Measurements from ENCODE around the gene ITGAL. TPM values are rescaled to one million over a fixed set of nuclear protein-coding genes. Genes with fewer than 3 reads are reported as not detected.
"Not testable (repeated sequence)": the region's sequence is repeated elsewhere in the genome, so short reads cannot be mapped to it uniquely, and the experiment has no call there.

Gene ITGAL
- total RNA-seq, 2 donors from 2014 or later: 648 to 717 TPM

DNA sequence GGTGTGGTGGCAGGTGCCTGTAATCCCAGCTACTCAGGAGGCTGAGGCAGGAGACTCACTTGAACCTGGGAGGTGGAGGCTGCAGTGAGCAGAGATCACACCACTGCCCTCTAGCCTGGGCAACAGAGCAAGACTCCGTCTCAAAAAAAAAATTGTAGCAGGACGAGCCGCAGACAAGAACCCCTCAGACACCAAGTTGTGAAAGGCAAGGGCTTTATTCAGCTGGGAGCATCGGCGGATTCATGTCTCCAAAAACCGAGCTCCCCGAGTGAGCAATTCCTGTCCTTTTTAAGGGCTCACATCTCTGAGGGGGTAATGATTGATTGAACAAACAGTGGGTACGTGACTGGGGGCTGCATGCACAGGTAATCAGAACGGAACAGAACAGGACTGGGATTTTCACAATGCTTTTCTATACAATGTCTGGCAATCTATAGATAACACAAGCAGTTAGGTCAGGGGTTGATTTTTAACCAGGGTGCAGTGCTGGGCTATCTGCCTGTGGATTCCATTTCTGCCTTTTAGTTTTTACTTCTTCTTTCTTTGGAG, 68.4 kb downstream of the ITGAL start:
- not testable (repeated sequence) for DNase-seq (ENCODE audit: low spot score); H3K27ac Mint-ChIP-seq; ATAC-seq; H3K4me3 Mint-ChIP-seq; H3K27me3 Mint-ChIP-seq; H3K4me1 Mint-ChIP-seq (ENCODE audit: low read depth in 2 of 2); H3K36me3 Mint-ChIP-seq; H3K9me3 Mint-ChIP-seq

DNA sequence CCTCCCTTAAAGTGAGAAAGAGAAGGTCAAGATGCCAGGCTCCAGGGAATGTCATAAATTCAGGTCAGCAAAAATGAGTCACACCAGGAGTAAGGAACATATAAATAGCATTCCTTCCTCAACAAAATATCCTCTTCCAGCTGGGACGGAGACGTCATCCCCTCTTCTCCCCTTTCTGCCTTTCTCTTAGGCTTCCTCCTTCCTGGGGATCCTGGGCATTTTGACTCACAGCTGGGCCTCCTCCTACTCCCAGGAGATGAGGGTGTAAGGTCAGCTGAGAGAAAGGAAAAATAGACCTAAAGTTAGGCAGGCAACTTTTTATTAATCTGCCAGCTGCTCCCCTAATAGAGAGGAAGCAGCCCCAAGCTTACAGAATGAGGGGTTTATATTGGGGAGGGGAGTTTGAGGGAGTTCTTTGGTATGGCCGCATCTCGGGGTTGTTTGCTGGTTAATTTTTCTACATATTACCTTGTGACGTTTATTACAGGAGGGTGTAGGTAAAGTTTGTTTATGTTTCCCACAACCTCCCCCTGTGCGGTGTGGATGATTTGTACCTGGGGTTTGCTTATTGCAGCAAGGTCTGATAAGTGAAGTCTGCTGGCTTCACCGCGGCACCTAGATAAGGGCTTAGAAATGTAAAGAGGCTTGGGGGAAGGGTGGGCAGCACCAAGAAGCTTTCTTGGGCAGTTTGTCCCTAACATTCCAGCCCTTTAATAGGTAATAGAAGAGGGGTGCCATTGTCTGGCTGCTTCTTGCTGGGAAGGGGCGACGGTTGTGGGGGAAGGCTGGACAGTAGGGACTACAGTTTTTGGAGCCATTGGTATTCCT, 69.2 kb downstream of the ITGAL start:
- DNase-seq (ENCODE audit: low spot score): no peak
- Mint-ChIP-seq H3K36me3 (no peaks in the 10 kb centered on the region), H3K27ac (no peak overlapping the region), H3K9me3 (no peaks in the 10 kb centered on the region), H3K4me3 (no peak overlapping the region), H3K4me1 (ENCODE audit: low read depth in 2 of 2) (peaks cover 0 to 2% of the 10 kb centered on the region in 2 donors), H3K27me3 (no peaks in the 10 kb centered on the region)
- ATAC-seq: no peak

DNA sequence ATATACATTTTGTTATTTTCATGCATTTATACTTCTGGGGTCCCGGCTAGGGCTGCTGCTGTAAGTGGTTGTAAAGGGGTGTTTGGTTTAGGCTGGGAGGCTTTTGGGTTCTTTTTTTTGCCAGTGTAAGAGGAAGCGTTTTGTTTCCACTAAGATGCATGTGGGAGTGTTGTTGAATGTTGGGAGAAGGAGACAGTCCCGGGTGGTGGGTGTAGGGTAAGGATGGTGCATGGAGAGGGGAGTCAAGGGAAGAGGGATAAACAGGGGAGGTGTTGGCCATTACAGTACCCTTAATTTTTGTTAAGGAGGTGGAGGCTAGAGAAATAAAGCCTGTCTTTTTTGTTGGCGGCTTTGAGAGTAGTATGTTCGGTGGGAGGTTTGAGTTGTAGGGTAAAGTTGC, 70.5 kb downstream of the ITGAL start:
- no peak overlapping the region for H3K4me3 Mint-ChIP-seq
- no peak for DNase-seq (ENCODE audit: low spot score)
- no peak overlapping the region for H3K27ac Mint-ChIP-seq
- ATAC-seq: no peak
- no peaks in the 10 kb centered on the region for H3K9me3 Mint-ChIP-seq
- H3K4me1 Mint-ChIP-seq (ENCODE audit: low read depth in 2 of 2): no peaks in the 10 kb centered on the region
- no peaks in the 10 kb centered on the region for H3K27me3 Mint-ChIP-seq
- H3K36me3 Mint-ChIP-seq: no peaks in the 10 kb centered on the region

DNA sequence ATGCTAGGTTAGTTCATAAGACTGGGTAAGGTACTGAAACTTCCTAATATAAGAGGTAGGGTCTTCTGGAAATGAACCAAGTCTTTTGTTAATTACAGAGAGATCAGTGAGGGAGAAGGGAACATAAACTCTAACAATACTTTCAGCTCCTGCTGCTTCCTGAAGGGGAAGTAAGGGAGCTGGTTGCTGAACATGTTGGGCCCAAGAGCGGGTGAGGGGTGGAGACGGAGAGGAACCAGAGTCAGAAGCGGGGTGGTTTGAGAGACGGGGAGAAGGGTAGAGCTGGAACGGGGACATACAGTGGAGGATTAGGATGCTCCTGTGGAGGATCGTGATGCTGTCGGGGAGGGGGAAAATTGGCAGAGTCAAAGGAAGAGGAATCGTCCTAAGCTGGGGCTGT, 73.6 kb downstream of the ITGAL start:
- H3K27ac Mint-ChIP-seq: peak overlapping the region in 1 of 2 donors; percentile 13
- H3K36me3 Mint-ChIP-seq: no peaks in the 10 kb centered on the region
- H3K27me3 Mint-ChIP-seq: no peaks in the 10 kb centered on the region

DNA sequence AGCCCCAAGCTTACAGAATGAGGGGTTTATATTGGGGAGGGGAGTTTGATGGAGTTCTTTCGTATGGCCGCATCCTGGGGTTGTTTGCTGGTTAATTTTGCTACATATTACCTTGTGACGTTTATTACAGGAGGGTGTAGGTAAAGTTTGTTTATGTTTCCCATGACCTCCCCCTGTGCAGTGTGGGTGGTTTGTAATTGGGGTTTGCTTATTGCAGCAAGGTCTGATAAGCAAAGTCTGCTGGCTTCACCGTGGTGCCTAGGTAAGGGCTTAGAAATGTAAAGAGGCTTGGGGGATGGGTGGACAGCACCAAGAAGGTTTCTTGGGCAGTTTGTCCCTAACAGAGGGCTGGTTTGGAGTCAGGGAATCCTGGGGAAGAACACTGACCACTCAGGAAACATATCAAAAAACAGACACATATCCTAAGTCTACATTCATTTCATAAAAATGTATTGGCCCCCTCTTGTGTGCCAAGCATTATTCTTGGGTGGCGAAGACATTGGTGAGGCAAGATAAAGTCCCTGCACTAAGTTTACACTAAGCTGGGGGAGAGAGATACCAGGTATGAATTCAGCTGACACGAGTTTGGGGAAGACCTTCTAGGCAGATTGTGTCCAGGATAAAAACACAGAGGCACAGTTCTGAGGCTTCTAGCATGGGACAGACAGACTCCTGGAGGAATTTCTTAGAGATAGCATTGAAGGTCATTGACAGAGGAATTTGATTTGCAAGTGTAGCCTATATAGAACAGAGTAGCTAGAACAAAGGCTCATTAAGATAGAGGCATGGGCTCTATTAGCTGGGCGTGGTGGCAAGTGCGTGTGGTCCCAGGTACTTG, 76.1 kb downstream of the ITGAL start:
- H3K27ac Mint-ChIP-seq: peak overlapping the region in 1 of 2 donors; percentile 9
- no peaks in the 10 kb centered on the region for H3K27me3 Mint-ChIP-seq
- no peaks in the 10 kb centered on the region for H3K9me3 Mint-ChIP-seq
- no peak overlapping the region for H3K4me3 Mint-ChIP-seq
- DNase-seq (ENCODE audit: low spot score) (no peak), ATAC-seq (no peak)
- H3K4me1 Mint-ChIP-seq (ENCODE audit: low read depth in 2 of 2): peaks cover 18 to 21% of the 10 kb centered on the region in 2 donors
- H3K36me3 Mint-ChIP-seq: no peaks in the 10 kb centered on the region

More for the DNA sequence above, 73.6 kb downstream of the ITGAL start:
- H3K9me3 Mint-ChIP-seq: no peaks in the 10 kb centered on the region
- no peak overlapping the region for H3K4me3 Mint-ChIP-seq
- ATAC-seq (no peak), DNase-seq (ENCODE audit: low spot score) (no peak)
- peaks cover 0 to 1% of the 10 kb centered on the region in 2 donors for H3K4me1 Mint-ChIP-seq (ENCODE audit: low read depth in 2 of 2)

DNA sequence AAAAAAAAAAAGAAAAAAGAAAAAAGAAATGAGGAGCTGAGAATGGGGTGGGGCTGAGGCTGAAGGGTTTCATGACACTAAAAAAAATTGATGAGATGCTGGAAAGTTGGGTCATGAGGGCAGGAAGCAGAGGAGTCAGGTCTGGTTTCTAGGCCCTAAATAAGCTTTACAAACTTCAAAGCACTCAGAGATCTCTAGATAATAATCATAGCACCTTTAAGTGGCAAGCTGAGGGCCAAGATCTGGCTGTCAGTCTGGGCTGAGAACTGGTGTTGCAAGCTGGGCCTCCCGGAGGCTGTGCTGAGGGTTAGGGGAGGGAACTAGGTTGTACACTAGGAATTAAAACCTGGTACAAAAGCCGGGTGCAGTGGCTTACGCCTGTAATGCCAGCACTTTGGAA, 79.2 kb downstream of the ITGAL start:
- peak overlapping the region; percentile 70 to 94 for H3K27ac Mint-ChIP-seq
- H3K4me3 Mint-ChIP-seq: peak overlapping the region; percentile 45
- no peaks in the 10 kb centered on the region for H3K9me3 Mint-ChIP-seq
- peaks cover 4% of the 10 kb centered on the region for H3K36me3 Mint-ChIP-seq
- H3K4me1 Mint-ChIP-seq (ENCODE audit: low read depth in 2 of 2): peaks cover 33% of the 10 kb centered on the region in 2 donors
- peak; percentile 69 to 81 for ATAC-seq
- H3K27me3 Mint-ChIP-seq: no peaks in the 10 kb centered on the region
- DNase-seq (ENCODE audit: low spot score): no peak

DNA sequence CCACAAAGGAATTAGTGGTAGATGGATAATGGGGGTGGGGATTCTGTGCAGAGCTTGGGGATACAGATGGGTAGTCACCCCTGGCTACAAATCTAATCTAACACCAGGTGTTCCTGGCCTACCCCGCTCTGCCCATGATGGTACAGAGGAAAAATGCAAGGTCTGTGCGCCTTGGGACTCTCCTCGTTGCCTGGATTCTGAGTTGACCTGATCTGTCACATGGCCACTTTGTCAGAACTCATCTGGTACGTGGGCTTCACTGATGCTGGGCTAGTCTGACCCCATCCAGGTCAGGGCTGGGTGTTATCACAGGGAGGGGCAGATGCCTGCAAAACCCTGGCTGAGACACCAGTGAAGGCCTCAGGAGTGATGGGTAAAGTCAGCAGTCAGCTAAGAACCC, 80.4 kb downstream of the ITGAL start:
- DNase-seq (ENCODE audit: low spot score): no peak
- no peak overlapping the region for H3K4me3 Mint-ChIP-seq
- peak overlapping the region; percentile 70 to 94 for H3K27ac Mint-ChIP-seq
- no peak for ATAC-seq
- peaks cover 33% of the 10 kb centered on the region in 2 donors for H3K4me1 Mint-ChIP-seq (ENCODE audit: low read depth in 2 of 2)
- H3K36me3 Mint-ChIP-seq: peaks cover 4% of the 10 kb centered on the region
- no peaks in the 10 kb centered on the region for H3K9me3 Mint-ChIP-seq
- no peaks in the 10 kb centered on the region for H3K27me3 Mint-ChIP-seq

DNA sequence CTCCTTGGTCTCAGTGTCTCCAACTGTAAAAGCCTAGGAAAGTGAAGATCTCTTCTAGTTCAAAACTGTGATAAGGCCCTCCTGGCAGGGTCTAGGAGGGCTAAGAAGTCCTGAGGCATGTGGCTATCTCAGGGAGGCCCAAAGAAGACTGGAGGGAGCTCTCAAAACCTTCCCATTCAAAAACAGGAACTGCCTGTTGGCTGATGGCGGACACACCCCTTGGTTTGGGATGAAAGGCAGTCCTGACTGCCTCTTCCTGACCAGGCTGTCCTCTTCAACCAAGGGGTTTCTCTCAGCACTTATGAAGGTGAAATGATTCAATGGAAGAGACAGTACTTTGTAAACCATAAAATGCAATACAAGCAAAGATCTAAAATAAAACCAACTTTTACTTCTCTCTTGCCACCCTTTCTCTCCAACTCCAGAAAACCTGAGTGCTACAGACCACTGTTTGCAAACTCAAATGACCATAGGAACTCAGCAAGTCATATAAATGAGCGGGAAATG, 80.9 kb downstream of the ITGAL start:
- peaks cover 4% of the 10 kb centered on the region for H3K36me3 Mint-ChIP-seq
- no peak for ATAC-seq

DNA sequence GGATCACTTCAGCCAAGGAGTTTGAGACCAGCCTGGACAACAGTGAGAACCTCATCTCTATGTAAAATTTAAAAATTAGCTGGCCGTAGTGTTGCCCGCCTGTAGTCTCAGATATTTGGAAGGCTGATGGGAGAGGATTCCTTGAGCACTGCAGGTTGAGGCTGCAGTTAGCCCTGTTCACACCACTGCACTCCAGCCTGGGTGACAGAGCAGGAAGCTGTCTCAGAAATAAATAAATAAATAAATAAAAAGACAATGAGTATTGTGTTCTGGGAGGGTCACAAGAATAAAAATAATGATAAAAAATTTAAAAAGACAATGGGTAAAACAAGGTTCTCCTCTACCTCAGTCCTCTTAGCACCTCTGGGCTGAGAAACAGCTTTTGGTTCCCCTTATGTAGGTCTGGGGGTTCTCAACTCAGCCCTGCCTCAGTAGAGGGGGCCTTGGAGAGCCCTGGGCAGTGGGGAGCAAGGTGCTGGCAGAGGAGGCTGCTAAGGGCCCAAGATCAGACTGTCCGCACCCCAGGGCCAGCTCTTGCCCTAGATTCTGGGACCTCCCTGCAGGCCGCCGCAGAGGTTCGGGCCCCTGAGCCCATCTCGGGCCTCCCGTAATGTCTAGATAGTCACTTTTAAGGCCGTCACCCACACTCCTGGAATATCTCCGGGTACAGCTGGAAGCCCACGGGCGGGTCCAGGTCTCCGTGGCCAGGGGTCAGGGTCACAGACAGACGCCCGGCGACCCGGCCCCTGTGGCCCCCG, 82.2 kb downstream of the ITGAL start:
- DNase-seq (ENCODE audit: low spot score): no peak
- peaks cover 44 to 45% of the 10 kb centered on the region in 2 donors for H3K4me1 Mint-ChIP-seq (ENCODE audit: low read depth in 2 of 2)
- no peaks in the 10 kb centered on the region for H3K9me3 Mint-ChIP-seq
- ATAC-seq: no peak
- peaks cover 4% of the 10 kb centered on the region for H3K36me3 Mint-ChIP-seq
- peak overlapping the region; percentile 70 to 94 for H3K27ac Mint-ChIP-seq
- H3K27me3 Mint-ChIP-seq: no peaks in the 10 kb centered on the region
- no peak overlapping the region for H3K4me3 Mint-ChIP-seq

More for the DNA sequence above, 80.9 kb downstream of the ITGAL start:
- H3K4me3 Mint-ChIP-seq: no peak overlapping the region
- H3K4me1 Mint-ChIP-seq (ENCODE audit: low read depth in 2 of 2): peaks cover 33 to 34% of the 10 kb centered on the region in 2 donors
- H3K27ac Mint-ChIP-seq: peak overlapping the region; percentile 70 to 94
- no peaks in the 10 kb centered on the region for H3K27me3 Mint-ChIP-seq
- no peak for DNase-seq (ENCODE audit: low spot score)
- no peaks in the 10 kb centered on the region for H3K9me3 Mint-ChIP-seq

DNA sequence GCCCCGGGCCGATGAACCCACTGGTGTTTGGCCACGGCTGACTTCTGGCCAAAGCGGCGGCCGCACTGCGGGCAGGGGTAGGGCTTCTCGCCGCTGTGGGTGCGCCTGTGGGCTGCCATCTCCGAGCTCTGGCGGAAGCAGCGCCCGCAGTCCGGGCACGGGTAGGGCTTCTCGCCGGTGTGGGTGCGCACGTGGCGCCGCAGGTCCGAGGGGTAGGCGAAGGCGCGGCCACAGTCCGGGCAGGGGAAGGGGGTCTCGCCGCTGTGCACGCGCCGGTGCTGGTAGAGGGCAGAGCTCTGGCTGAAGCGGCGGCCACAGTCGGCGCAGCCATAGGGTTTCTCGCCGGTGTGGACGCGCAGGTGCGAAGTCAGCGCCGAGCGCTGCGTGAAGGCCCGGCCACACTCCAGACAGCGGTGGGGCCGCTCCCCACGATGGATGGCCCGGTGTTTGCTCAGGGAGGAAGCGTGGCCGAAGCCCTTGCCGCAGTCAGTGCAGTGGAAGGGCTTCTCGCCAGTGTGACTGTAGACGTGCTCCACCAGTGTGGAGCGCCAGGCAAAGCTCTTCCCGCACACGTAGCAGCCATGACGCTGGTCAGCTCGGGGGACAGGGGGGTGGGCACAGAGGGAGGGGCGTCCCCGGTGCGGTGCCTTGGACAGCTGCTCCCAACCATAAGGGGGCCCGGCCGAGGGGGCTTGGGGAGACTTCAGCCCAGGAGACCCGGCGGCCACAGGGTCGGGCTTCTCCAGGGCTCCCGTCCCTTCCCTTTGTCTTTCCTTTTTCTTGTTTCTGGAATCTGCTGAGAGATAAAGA, 83.0 kb downstream of the ITGAL start:
- no peaks in the 10 kb centered on the region for H3K27me3 Mint-ChIP-seq
- DNase-seq (ENCODE audit: low spot score) (no peak), ATAC-seq (no peak)
- H3K9me3 Mint-ChIP-seq: no peaks in the 10 kb centered on the region
- peaks cover 4% of the 10 kb centered on the region for H3K36me3 Mint-ChIP-seq
- peak overlapping the region; percentile 84 for H3K4me3 Mint-ChIP-seq
- peak overlapping the region; percentile 78 to 93 for H3K27ac Mint-ChIP-seq
- peaks cover 44 to 45% of the 10 kb centered on the region in 2 donors for H3K4me1 Mint-ChIP-seq (ENCODE audit: low read depth in 2 of 2)

DNA sequence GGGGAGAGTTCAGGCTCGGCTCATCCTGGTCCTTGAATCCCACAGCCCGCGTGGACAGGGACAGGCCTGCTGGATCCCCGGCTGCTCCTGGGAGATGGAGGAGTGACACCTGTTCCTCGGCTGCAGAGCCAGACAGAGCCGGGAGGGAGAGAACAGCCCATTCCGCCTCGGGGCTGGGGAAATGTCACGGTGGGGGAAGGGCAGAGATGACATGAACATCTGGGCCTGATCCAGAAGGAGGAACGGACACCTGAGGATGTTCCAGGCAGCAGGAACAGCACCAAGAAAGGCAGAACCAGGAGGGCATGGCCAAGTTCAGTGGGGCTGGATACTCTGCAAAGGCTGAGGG, 83.6 kb downstream of the ITGAL start:
- no peak for DNase-seq (ENCODE audit: low spot score)
- peaks cover 4% of the 10 kb centered on the region for H3K36me3 Mint-ChIP-seq
- no peaks in the 10 kb centered on the region for H3K27me3 Mint-ChIP-seq
- H3K27ac Mint-ChIP-seq: peak overlapping the region; percentile 78 to 93
- no peak for ATAC-seq
- H3K4me3 Mint-ChIP-seq: peak overlapping the region; percentile 84
- H3K4me1 Mint-ChIP-seq (ENCODE audit: low read depth in 2 of 2): peaks cover 44 to 46% of the 10 kb centered on the region in 2 donors
- H3K9me3 Mint-ChIP-seq: no peaks in the 10 kb centered on the region

DNA sequence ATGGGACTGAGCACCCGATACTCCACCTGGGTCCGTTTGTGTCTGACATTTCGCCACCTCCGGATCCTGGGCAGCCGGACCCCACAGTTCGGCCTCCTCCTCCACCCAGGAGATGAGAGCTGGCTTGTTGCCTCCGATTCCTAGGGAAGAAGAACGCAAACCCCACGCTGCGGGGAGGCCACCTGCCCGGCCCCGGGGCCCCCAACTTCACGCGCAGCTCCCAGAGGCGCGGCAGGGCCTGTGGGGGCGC, 85.1 kb downstream of the ITGAL start:
- Mint-ChIP-seq H3K27ac (peak overlapping the region; percentile 78 to 93), H3K27me3 (no peaks in the 10 kb centered on the region), H3K4me1 (ENCODE audit: low read depth in 2 of 2) (peaks cover 33 to 38% of the 10 kb centered on the region in 2 donors), H3K4me3 (peak overlapping the region; percentile 84), H3K36me3 (peaks cover 4% of the 10 kb centered on the region), H3K9me3 (no peaks in the 10 kb centered on the region)
- DNase-seq (ENCODE audit: low spot score) (no peak), ATAC-seq (peak in 1 of 2 donors; percentile 0)
